HepG2 (cell line): Measurements from ENCODE around the gene APBB3. TPM values are rescaled to one million over a fixed set of nuclear protein-coding genes. Genes with fewer than 3 reads are reported as not detected.

Experiments used
- ATF1 ChIP-seq: IDR thresholded peaks from 2 replicates; pipeline ENCODE4 v1.6.1; 2016; ENCODE audit warnings: mild to moderate bottlenecking, control low read depth
- CBX1 ChIP-seq: IDR thresholded peaks from one replicate; pipeline ENCODE4 v1.6.1; 2016; ENCODE audit warnings: antibody characterized with exemption, low read depth
- CHCHD3 ChIP-seq: sonication (generic); formaldehyde crosslinking; IDR thresholded peaks from 2 replicates; pipeline ENCODE4 v1.8.0; 2022; ENCODE audit warnings: mild to moderate bottlenecking, missing genetic modification reagents, moderate library complexity
- FOSL1 ChIP-seq: sonication (generic); formaldehyde crosslinking; IDR thresholded peaks from 2 replicates; pipeline ENCODE4 v1.9.0; 2021; ENCODE audit warnings: missing genetic modification reagents, borderline replicate concordance
- HBP1 ChIP-seq: IDR thresholded peaks from 2 replicates; pipeline ENCODE4 v1.6.1; 2016; ENCODE audit warnings: low read depth, control low read depth
- HNRNPLL ChIP-seq: fragments of 200-400 bp; formaldehyde crosslinking; IDR thresholded peaks from 2 replicates; pipeline ENCODE4 v1.6.1; 2017; ENCODE audit warnings: mild to moderate bottlenecking, low read depth, low read length; ENCODE audit not compliant: poor library complexity, severe bottlenecking
- JUNB ChIP-seq: sonication (generic); formaldehyde crosslinking; IDR thresholded peaks from 2 replicates; pipeline ENCODE4 v1.8.0; 2022; ENCODE audit warnings: missing genetic modification reagents, mild to moderate bottlenecking, borderline replicate concordance
- MAFF ChIP-seq: IDR thresholded peaks from 2 replicates; pipeline ENCODE4 v1.6.1; 2011; ENCODE audit warnings: low read depth, low read length, improper control_type of control experiment
- NFE2 ChIP-seq: sonication (generic); formaldehyde crosslinking; IDR thresholded peaks from 2 replicates; pipeline ENCODE4 v1.4.0; 2020; ENCODE audit warnings: missing genetic modification reagents
- NKX3-1 ChIP-seq: sonication (generic); formaldehyde crosslinking; IDR thresholded peaks from 2 replicates; pipeline ENCODE4 v1.5.0; 2020; ENCODE audit warnings: missing genetic modification reagents
- NR2F2 ChIP-seq: IDR thresholded peaks from 2 replicates; pipeline ENCODE4 v1.6.1; 2012; ENCODE audit warnings: low read depth, inconsistent platforms, borderline replicate concordance
- PAWR ChIP-seq: sonication (generic); formaldehyde crosslinking; IDR thresholded peaks from 2 replicates; pipeline ENCODE4 v1.4.0; 2020; ENCODE audit warnings: missing genetic modification reagents, mild to moderate bottlenecking, borderline replicate concordance
- SMAD3 ChIP-seq: sonication (generic); formaldehyde crosslinking; IDR thresholded peaks from 2 replicates; pipeline ENCODE4 v1.4.0; 2020; ENCODE audit warnings: missing genetic modification reagents
- SNAI1 ChIP-seq: sonication (generic); formaldehyde crosslinking; IDR thresholded peaks from 2 replicates; pipeline ENCODE4 v1.5.0; 2020; ENCODE audit warnings: mild to moderate bottlenecking, missing genetic modification reagents, borderline replicate concordance
- TEAD3 ChIP-seq: optimal IDR thresholded peaks from 2 replicates; pipeline ENCODE3; 2016; ENCODE audit warnings: borderline replicate concordance
- THAP8 ChIP-seq: sonication (generic); formaldehyde crosslinking; IDR thresholded peaks from 2 replicates; pipeline ENCODE4 v1.5.1; 2020; ENCODE audit warnings: missing genetic modification reagents, mild to moderate bottlenecking, borderline replicate concordance
- ZNF557 ChIP-seq: sonication (generic); formaldehyde crosslinking; IDR thresholded peaks from 2 replicates; pipeline ENCODE4 v1.4.0; 2020; ENCODE audit warnings: missing genetic modification reagents
- ZNF678 ChIP-seq: sonication (generic); formaldehyde crosslinking; IDR thresholded peaks from 2 replicates; pipeline ENCODE4 v1.4.0; 2020; ENCODE audit warnings: mild to moderate bottlenecking, missing genetic modification reagents
- ZNF773 ChIP-seq: sonication (generic); formaldehyde crosslinking; IDR thresholded peaks from 2 replicates; pipeline ENCODE4 v1.4.0; 2020; ENCODE audit warnings: missing genetic modification reagents, borderline replicate concordance
- polyA plus RNA-seq, 8 experiments: library from polyadenylated mRNA; depleted of rRNA in 3 of 8; stranded (reverse) in 7 of 8; unstranded in 1 of 8; fragments of >200 nt; fragmentation: Illumina TruSeq in 4 of 8; extraction: Trizol in 4 of 8; gene quantifications; 2 replicates each; pipeline versions ENCODE4 v1.2.1 to v1.2.3, GENCODE V29; 2011 to 2016; ENCODE audit warnings: low read depth in 4 of 8, missing spikeins in 1 of 8, mixed read lengths in 1 of 8; ENCODE audit not compliant: insufficient read depth in 1 of 8
- total RNA-seq, 5 experiments: library from RNA; depleted of rRNA; stranded (reverse); fragments of >200 nt; fragmentation: Illumina TruSeq; extraction: Trizol; gene quantifications; 2 replicates each; pipeline ENCODE4 v1.2.3, GENCODE V29; 2016; ENCODE audit warnings: low read depth in 1 of 5
- TF ChIP-seq, protein P1 (sequence below): fragments of 450-650 bp; IDR thresholded peaks from 2 replicates; pipeline ENCODE4 v1.6.1; 2017
- TF ChIP-seq, protein P2 (sequence below): sonication (generic); formaldehyde crosslinking; IDR thresholded peaks from 2 replicates; pipeline ENCODE4 v1.5.1; 2020; ENCODE audit warnings: missing genetic modification reagents, mild to moderate bottlenecking, borderline replicate concordance
- TF ChIP-seq, protein P3 (sequence below): sonication (generic); formaldehyde crosslinking; conservative IDR thresholded peaks from 2 replicates; pipeline ENCODE4 v1.8.0; 2022; ENCODE audit warnings: missing genetic modification reagents
- TF ChIP-seq, protein P4 (sequence below): sonication (generic); formaldehyde crosslinking; IDR thresholded peaks from 2 replicates; pipeline ENCODE4 v1.8.0; 2022; ENCODE audit warnings: missing genetic modification reagents, mild to moderate bottlenecking, inconsistent platforms, borderline replicate concordance

APBB3 gene
- total and polyA plus RNA-seq, 2 of the 13 experiments (the other 11 are each of a cell fraction or from before 2014, with no cell fraction given) = 0.38 to 0.78 TPM

DNA sequence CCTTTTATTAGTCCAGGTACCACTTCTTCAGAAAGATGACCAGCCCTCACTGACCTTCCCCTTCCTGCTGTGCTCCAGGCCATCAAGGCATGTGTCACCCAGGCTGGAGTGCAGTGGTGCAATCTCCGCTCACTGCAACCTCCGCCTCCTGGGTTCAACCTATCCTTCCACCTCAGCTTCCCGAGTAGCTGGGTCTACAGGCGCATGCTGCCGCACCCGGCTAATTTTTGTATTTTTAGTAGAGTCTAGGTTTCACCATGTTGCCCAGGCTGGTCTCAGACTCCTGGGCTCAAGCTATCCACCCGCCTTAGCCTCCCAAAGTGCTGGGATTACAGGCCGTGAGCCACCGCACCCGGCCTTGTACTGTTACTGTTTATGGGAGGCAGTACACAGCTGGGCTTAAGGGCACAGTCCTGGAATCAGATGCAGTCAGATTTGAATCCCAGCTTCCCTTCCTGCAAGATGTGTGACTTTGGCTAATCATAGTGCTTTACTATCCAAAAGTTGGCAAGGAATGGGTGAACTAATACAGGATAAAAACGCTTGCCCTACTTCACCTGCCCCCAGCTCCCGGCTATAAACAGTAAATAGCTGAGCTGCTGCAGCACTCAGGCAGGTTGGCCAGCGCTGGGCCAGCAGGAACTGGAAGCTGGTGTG, 17.4 kb downstream of the APBB3 start (continued):
- TF ChIP-seq, protein P1, sequence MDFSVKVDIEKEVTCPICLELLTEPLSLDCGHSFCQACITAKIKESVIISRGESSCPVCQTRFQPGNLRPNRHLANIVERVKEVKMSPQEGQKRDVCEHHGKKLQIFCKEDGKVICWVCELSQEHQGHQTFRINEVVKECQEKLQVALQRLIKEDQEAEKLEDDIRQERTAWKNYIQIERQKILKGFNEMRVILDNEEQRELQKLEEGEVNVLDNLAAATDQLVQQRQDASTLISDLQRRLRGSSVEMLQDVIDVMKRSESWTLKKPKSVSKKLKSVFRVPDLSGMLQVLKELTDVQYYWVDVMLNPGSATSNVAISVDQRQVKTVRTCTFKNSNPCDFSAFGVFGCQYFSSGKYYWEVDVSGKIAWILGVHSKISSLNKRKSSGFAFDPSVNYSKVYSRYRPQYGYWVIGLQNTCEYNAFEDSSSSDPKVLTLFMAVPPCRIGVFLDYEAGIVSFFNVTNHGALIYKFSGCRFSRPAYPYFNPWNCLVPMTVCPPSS = no peak
- TF ChIP-seq ZNF557 (CRISPR knock-in tag) (no peak), ATF1 (CRISPR knock-in tag) (no peak), JUNB (CRISPR knock-in tag) (no peak), MAFF (no peak), CBX1 (no peak), CHCHD3 (CRISPR knock-in tag) (no peak), NKX3-1 (CRISPR knock-in tag) (no peak), SNAI1 (CRISPR knock-in tag) (no peak), FOSL1 (CRISPR knock-in tag) (no peak), NR2F2 (peak; percentile 36; the same call in 1 of the 2 replicates), HBP1 (0 out of 2 replicates have a peak, but pooled peaks have one; percentile 48), ZNF678 (CRISPR knock-in tag) (0 out of 2 replicates have a peak, but pooled peaks have one; percentile 57), PAWR (CRISPR knock-in tag) (no peak), ZNF773 (CRISPR knock-in tag) (no peak), TEAD3 (peak; percentile 76), THAP8 (CRISPR knock-in tag) (no peak), SMAD3 (CRISPR knock-in tag) (no peak), NFE2 (CRISPR knock-in tag) (no peak), HNRNPLL (no peak)
- TF ChIP-seq, protein P2, sequence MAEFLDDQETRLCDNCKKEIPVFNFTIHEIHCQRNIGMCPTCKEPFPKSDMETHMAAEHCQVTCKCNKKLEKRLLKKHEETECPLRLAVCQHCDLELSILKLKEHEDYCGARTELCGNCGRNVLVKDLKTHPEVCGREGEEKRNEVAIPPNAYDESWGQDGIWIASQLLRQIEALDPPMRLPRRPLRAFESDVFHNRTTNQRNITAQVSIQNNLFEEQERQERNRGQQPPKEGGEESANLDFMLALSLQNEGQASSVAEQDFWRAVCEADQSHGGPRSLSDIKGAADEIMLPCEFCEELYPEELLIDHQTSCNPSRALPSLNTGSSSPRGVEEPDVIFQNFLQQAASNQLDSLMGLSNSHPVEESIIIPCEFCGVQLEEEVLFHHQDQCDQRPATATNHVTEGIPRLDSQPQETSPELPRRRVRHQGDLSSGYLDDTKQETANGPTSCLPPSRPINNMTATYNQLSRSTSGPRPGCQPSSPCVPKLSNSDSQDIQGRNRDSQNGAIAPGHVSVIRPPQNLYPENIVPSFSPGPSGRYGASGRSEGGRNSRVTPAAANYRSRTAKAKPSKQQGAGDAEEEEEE (CRISPR knock-in tag) = no peak
- TF ChIP-seq, protein P3, sequence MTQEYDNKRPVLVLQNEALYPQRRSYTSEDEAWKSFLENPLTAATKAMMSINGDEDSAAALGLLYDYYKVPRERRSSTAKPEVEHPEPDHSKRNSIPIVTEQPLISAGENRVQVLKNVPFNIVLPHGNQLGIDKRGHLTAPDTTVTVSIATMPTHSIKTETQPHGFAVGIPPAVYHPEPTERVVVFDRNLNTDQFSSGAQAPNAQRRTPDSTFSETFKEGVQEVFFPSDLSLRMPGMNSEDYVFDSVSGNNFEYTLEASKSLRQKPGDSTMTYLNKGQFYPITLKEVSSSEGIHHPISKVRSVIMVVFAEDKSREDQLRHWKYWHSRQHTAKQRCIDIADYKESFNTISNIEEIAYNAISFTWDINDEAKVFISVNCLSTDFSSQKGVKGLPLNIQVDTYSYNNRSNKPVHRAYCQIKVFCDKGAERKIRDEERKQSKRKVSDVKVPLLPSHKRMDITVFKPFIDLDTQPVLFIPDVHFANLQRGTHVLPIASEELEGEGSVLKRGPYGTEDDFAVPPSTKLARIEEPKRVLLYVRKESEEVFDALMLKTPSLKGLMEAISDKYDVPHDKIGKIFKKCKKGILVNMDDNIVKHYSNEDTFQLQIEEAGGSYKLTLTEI = no peak
- TF ChIP-seq, protein P4, sequence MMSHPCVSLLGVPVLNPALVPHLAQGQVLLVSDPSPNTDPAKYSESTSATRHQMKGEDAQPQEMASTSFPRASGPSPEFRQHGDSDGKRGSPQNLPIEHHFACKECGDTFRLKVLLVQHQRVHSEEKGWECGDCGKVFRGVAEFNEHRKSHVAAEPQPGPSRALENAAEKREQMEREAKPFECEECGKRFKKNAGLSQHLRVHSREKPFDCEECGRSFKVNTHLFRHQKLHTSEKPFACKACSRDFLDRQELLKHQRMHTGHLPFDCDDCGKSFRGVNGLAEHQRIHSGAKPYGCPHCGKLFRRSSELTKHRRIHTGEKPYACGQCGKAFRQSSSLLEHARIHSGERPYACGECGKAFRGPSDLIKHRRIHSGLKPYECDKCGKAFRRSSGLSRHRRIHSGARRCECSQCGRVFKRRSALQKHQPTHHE (CRISPR knock-in tag) = no peak
